MCF 10A (cell line): Measurements from ENCODE around the gene FBRSL1. TPM values are rescaled to one million over a fixed set of nuclear protein-coding genes. Genes with fewer than 3 reads are reported as not detected.

Experiments used
- BruUV-seq: library from RNA; stranded (reverse); fragments of 400-500 nt; replicated peaks from 2 replicates; lab custom pipeline; 2021; lab: Mats Ljungman, UMichigan
- CTCF ChIA-PET: fragments of 300-600 bp; sonication (Branson Sonifier 250); formaldehyde crosslinking; extraction: SDS; loops from one replicate; lab custom pipeline; 2021; ENCODE audit warnings: antibody characterized with exemption, inconsistent platforms; lab: Yijun Ruan, JAX
- POLR2A ChIA-PET: fragments of 300-600, 350-650 bp; sonication (Branson Sonifier 250); formaldehyde crosslinking; extraction: SDS; loops from one replicate; lab custom pipeline; 2020; ENCODE audit warnings: antibody characterized with exemption, inconsistent platforms; lab: Yijun Ruan, JAX
- DNase-seq: peaks from one replicate; pipeline ENCODE4 v3.0.0-alpha.2; 2018; ENCODE audit not compliant: unreplicated experiment
- H3K27ac Mint-ChIP-seq: one replicate; pipeline ENCODE4 v1.8.0; 2022; ENCODE audit warnings: mild to moderate bottlenecking, low read depth, mixed read lengths; ENCODE audit not compliant: unreplicated experiment
- H3K27me3 Mint-ChIP-seq: one replicate; pipeline ENCODE4 v1.8.0; 2022; ENCODE audit warnings: mixed read lengths; ENCODE audit not compliant: insufficient read depth, unreplicated experiment
- H3K36me3 Mint-ChIP-seq: one replicate; pipeline ENCODE4 v1.8.0; 2022; ENCODE audit warnings: mild to moderate bottlenecking, moderate library complexity, mixed read lengths; ENCODE audit not compliant: insufficient read depth, unreplicated experiment
- H3K4me1 Mint-ChIP-seq: one replicate; pipeline ENCODE4 v1.8.0; 2022; ENCODE audit warnings: mixed read lengths; ENCODE audit not compliant: insufficient read depth, unreplicated experiment
- H3K4me3 Mint-ChIP-seq: one replicate; pipeline ENCODE4 v1.8.0; 2022; ENCODE audit warnings: mild to moderate bottlenecking, moderate library complexity, mixed read lengths; ENCODE audit not compliant: unreplicated experiment
- H3K9me3 Mint-ChIP-seq: one replicate; pipeline ENCODE4 v1.8.0; 2022; ENCODE audit warnings: mixed read lengths; ENCODE audit not compliant: unreplicated experiment
- CTCF ChIP-seq: fragments of 200-600 bp; IDR thresholded peaks from one replicate; pipeline ENCODE4 v1.8.0; 2022; ENCODE audit warnings: antibody characterized with exemption, mild to moderate bottlenecking; ENCODE audit not compliant: unreplicated experiment
- intact Hi-C: fragments of 100-400 bp; cut with micrococcal nuclease; formaldehyde crosslinking; loops from 2 replicates; pipeline ENCODE4 v1.14.1; 2022
- total RNA-seq: library from RNA; stranded (reverse); gene quantifications from 2 replicates; pipeline ENCODE4 v1.2.3, GENCODE V29; 2022

Gene FBRSL1
- total RNA-seq, 1 experiment from 2014 or later = 47.4 TPM

GRCh38 chr12:132540436-132540835 is 50.5 kb downstream of the FBRSL1 start:
- no peaks in the 10 kb centered on the region for H3K4me1 Mint-ChIP-seq
- intact Hi-C loops = no loop called here
- H3K27ac Mint-ChIP-seq = no peak overlapping the region
- no TSS peak for BruUV-seq
- H3K9me3 Mint-ChIP-seq = peaks cover 12% of the 10 kb centered on the region
- H3K36me3 Mint-ChIP-seq = peaks cover 4% of the 10 kb centered on the region
- DNase-seq = no peak
- ChIA-PET POLR2A (no interaction called here), CTCF (no interaction called here)
- H3K4me3 Mint-ChIP-seq = no peak overlapping the region
- no peaks in the 10 kb centered on the region for H3K27me3 Mint-ChIP-seq
- TF ChIP-seq CTCF = no peak

- peaks cover 5% of the 10 kb centered on the region for H3K9me3 Mint-ChIP-seq
Observed at GRCh38 chr12:132541200-132541599, 51.2 kb downstream of the FBRSL1 start.

GRCh38 chr12:132541996-132542395 is 52.0 kb downstream of the FBRSL1 start:
- Mint-ChIP-seq H3K36me3 (no peaks in the 10 kb centered on the region), H3K9me3 (no peaks in the 10 kb centered on the region), H3K4me3 (no peak overlapping the region), H3K4me1 (no peaks in the 10 kb centered on the region), H3K27me3 (no peaks in the 10 kb centered on the region), H3K27ac (no peak overlapping the region)
- intact Hi-C loops = no loop called here
- BruUV-seq = no TSS peak
- TF ChIP-seq CTCF = no peak
- ChIA-PET POLR2A (interaction anchor here (0.6 kb wide), 1 partner anchor 116 kb away, joined by 3 read pairs; no protein-coding TSS in a partner anchor), CTCF (interaction anchor here (0.6 kb wide), 2 partner anchors 19 to 483 kb away, joined by 4 to 5 read pairs; no protein-coding TSS in a partner anchor)
- DNase-seq = no peak

More at GRCh38 chr12:132541200-132541599, 51.2 kb downstream of the FBRSL1 start:
- Mint-ChIP-seq H3K4me3 (no peak overlapping the region), H3K27ac (no peak overlapping the region), H3K27me3 (no peaks in the 10 kb centered on the region), H3K36me3 (peaks cover 4% of the 10 kb centered on the region), H3K4me1 (no peaks in the 10 kb centered on the region)
- intact Hi-C loops = no loop called here
- no peak for DNase-seq
- CTCF ChIA-PET = interaction anchor here (0.6 kb wide), 1 partner anchor 20 kb away, joined by 4 read pairs; no protein-coding TSS in a partner anchor
- POLR2A ChIA-PET = interaction anchor here (0.6 kb wide), 1 partner anchor 116 kb away, joined by 3 read pairs; no protein-coding TSS in a partner anchor
- TF ChIP-seq CTCF = no peak
- no TSS peak for BruUV-seq

GRCh38 chr12:132542661-132543060 is 52.7 kb downstream of the FBRSL1 start:
- CTCF ChIA-PET = interaction anchor here (1.0 kb wide), 1 partner anchor 24 kb away, joined by 3 read pairs; no protein-coding TSS in a partner anchor
- POLR2A ChIA-PET = no interaction called here
- no peak for TF ChIP-seq CTCF
- intact Hi-C loops = no loop called here
- no TSS peak for BruUV-seq
- Mint-ChIP-seq H3K27me3 (no peaks in the 10 kb centered on the region), H3K36me3 (no peaks in the 10 kb centered on the region), H3K27ac (no peak overlapping the region), H3K4me3 (no peak overlapping the region), H3K9me3 (no peaks in the 10 kb centered on the region), H3K4me1 (no peaks in the 10 kb centered on the region)
- DNase-seq = no peak
